ENCODE data around the gene DOCK3.

The DOCK3 gene

DNA sequence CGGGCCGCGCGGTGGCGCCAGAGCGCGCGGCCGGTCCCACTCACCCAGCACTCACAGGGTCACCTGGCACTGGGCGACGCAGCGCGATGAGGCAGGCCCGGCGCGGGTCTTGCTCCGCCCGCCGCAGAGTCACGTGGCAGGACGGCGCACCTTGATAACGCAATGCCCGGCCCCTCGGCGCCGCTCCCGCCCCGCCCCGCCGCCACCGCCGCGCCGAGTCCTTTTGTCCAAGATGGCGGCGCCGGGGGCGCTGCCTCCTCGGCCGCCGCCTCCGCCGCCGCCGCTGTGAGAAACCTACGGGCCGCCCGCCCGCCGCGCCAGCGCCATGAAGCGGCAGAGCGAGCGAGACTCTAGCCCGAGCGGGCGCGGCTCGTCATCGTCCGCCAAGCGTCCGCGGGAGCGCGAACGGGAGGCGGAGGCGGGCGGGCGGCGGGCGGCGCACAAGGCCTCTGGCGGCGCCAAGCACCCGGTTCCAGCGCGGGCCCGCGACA lies 716.4 kb downstream of the DOCK3 start, which contains the start of gene RBM15B:
TSS of gene RBM15B (plus strand) at position 211 of the 491 bp plus-strand sequence. CDS start at position 326, 115 bp downstream.
- TF ChIP-seq OSR1 (CRISPR knock-in tag; IDR thresholded peaks at IDR 0.05), result no peak
- TF ChIP-seq RARB (CRISPR knock-in tag; IDR thresholded peaks at IDR 0.05), result no peak
- TF ChIP-seq ISL1 (CRISPR knock-in tag; IDR thresholded peaks at IDR 0.05), result no peak
- no peak for TF ChIP-seq ZC3H10 (CRISPR knock-in tag; IDR thresholded peaks at IDR 0.05)
- ATAC-seq, result peak; percentile 94

DNA sequence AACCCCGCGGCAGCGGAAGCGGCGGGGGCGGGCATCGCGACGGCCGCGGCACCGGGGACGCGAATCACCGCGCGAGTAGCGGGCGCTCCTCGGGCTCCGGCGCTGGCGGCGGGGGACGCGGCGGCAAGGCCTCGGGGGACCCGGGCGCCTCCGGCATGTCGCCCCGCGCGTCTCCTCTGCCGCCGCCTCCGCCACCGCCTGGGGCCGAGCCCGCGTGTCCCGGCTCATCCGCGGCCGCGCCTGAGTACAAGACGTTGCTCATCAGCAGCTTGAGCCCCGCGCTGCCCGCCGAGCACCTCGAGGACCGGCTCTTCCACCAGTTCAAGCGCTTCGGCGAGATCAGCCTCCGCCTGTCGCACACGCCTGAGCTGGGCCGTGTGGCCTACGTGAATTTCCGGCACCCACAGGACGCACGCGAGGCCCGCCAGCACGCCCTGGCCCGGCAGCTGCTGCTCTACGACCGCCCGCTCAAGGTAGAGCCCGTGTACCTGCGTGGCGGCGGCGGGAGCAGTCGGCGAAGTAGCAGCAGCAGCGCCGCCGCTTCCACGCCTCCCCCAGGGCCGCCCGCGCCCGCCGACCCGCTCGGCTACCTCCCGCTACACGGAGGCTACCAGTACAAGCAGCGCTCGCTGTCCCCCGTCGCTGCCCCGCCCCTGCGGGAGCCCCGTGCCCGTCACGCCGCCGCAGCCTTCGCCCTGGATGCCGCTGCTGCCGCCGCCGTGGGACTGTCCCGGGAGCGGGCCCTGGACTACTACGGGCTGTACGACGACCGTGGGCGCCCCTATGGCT lies 717.0 kb downstream of the DOCK3 start:
- TF ChIP-seq, protein P1, sequence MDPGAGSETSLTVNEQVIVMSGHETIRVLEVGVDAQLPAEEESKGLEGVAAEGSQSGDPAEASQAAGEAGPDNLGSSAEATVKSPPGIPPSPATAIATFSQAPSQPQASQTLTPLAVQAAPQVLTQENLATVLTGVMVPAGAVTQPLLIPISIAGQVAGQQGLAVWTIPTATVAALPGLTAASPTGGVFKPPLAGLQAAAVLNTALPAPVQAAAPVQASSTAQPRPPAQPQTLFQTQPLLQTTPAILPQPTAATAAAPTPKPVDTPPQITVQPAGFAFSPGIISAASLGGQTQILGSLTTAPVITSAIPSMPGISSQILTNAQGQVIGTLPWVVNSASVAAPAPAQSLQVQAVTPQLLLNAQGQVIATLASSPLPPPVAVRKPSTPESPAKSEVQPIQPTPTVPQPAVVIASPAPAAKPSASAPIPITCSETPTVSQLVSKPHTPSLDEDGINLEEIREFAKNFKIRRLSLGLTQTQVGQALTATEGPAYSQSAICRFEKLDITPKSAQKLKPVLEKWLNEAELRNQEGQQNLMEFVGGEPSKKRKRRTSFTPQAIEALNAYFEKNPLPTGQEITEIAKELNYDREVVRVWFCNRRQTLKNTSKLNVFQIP (CRISPR knock-in tag; IDR thresholded peaks at IDR 0.05; ENCODE audit: borderline replicate concordance, low read depth), result no peak
- ATAC-seq, result no peak

DNA sequence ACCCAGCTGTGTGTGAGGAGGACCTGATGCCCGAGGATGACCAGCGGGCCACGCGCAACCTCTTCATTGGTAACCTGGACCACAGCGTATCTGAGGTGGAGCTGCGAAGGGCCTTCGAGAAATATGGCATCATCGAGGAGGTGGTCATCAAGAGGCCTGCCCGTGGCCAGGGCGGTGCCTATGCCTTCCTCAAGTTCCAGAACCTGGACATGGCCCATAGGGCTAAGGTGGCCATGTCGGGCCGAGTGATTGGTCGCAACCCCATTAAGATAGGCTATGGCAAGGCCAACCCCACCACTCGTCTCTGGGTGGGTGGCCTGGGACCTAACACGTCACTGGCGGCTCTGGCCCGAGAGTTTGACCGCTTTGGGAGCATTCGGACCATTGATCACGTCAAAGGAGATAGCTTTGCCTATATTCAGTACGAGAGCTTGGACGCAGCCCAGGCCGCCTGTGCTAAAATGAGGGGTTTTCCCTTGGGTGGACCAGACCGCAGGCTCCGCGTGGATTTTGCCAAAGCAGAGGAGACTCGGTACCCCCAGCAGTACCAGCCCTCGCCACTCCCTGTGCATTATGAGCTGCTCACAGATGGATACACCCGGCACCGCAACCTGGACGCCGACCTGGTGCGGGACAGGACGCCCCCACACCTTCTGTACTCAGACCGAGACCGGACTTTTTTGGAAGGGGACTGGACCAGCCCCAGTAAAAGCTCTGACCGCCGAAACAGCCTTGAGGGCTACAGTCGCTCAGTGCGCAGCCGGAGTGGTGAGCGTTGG lies 717.8 kb downstream of the DOCK3 start:
- ATAC-seq, result no peak
- TF ChIP-seq, protein P2, sequence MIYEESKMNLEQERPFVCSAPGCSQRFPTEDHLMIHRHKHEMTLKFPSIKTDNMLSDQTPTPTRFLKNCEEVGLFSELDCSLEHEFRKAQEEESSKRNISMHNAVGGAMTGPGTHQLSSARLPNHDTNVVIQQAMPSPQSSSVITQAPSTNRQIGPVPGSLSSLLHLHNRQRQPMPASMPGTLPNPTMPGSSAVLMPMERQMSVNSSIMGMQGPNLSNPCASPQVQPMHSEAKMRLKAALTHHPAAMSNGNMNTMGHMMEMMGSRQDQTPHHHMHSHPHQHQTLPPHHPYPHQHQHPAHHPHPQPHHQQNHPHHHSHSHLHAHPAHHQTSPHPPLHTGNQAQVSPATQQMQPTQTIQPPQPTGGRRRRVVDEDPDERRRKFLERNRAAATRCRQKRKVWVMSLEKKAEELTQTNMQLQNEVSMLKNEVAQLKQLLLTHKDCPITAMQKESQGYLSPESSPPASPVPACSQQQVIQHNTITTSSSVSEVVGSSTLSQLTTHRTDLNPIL (CRISPR knock-in tag; IDR thresholded peaks at IDR 0.05; ENCODE audit: low read depth), result no peak
- TF ChIP-seq ZNF565 (CRISPR knock-in tag; conservative IDR thresholded peaks at IDR 0.05; ENCODE audit: low read depth) (no peak), ARNTL (CRISPR knock-in tag; IDR thresholded peaks at IDR 0.05; ENCODE audit: borderline replicate concordance, low read depth) (no peak), ZNF8 (CRISPR knock-in tag; IDR thresholded peaks at IDR 0.05) (no peak), SNAI2 (CRISPR knock-in tag; IDR thresholded peaks at IDR 0.05) (no peak), ISL1 (CRISPR knock-in tag; IDR thresholded peaks at IDR 0.05) (no peak), TOX (CRISPR knock-in tag; IDR thresholded peaks at IDR 0.05; ENCODE audit: borderline replicate concordance) (no peak), CSDC2 (CRISPR knock-in tag; IDR thresholded peaks at IDR 0.05) (no peak), ZFP30 (CRISPR knock-in tag; IDR thresholded peaks at IDR 0.05) (no peak), TCF4 (CRISPR knock-in tag; IDR thresholded peaks at IDR 0.05; ENCODE audit: borderline replicate concordance) (no peak), ZC3H10 (CRISPR knock-in tag; IDR thresholded peaks at IDR 0.05) (no peak), RARB (CRISPR knock-in tag; IDR thresholded peaks at IDR 0.05) (no peak), PPARA (CRISPR knock-in tag; IDR thresholded peaks at IDR 0.05; ENCODE audit: borderline replicate concordance) (no peak), ZFP3 (CRISPR knock-in tag; IDR thresholded peaks at IDR 0.05) (no peak), OSR1 (CRISPR knock-in tag; IDR thresholded peaks at IDR 0.05) (no peak)
- TF ChIP-seq, protein P3, sequence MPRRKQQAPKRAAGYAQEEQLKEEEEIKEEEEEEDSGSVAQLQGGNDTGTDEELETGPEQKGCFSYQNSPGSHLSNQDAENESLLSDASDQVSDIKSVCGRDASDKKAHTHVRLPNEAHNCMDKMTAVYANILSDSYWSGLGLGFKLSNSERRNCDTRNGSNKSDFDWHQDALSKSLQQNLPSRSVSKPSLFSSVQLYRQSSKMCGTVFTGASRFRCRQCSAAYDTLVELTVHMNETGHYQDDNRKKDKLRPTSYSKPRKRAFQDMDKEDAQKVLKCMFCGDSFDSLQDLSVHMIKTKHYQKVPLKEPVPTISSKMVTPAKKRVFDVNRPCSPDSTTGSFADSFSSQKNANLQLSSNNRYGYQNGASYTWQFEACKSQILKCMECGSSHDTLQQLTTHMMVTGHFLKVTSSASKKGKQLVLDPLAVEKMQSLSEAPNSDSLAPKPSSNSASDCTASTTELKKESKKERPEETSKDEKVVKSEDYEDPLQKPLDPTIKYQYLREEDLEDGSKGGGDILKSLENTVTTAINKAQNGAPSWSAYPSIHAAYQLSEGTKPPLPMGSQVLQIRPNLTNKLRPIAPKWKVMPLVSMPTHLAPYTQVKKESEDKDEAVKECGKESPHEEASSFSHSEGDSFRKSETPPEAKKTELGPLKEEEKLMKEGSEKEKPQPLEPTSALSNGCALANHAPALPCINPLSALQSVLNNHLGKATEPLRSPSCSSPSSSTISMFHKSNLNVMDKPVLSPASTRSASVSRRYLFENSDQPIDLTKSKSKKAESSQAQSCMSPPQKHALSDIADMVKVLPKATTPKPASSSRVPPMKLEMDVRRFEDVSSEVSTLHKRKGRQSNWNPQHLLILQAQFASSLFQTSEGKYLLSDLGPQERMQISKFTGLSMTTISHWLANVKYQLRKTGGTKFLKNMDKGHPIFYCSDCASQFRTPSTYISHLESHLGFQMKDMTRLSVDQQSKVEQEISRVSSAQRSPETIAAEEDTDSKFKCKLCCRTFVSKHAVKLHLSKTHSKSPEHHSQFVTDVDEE (CRISPR knock-in tag; IDR thresholded peaks at IDR 0.05), result no peak
- TF ChIP-seq, protein P4, sequence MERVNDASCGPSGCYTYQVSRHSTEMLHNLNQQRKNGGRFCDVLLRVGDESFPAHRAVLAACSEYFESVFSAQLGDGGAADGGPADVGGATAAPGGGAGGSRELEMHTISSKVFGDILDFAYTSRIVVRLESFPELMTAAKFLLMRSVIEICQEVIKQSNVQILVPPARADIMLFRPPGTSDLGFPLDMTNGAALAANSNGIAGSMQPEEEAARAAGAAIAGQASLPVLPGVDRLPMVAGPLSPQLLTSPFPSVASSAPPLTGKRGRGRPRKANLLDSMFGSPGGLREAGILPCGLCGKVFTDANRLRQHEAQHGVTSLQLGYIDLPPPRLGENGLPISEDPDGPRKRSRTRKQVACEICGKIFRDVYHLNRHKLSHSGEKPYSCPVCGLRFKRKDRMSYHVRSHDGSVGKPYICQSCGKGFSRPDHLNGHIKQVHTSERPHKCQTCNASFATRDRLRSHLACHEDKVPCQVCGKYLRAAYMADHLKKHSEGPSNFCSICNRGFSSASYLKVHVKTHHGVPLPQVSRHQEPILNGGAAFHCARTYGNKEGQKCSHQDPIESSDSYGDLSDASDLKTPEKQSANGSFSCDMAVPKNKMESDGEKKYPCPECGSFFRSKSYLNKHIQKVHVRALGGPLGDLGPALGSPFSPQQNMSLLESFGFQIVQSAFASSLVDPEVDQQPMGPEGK (CRISPR knock-in tag; IDR thresholded peaks at IDR 0.05; ENCODE audit: borderline replicate concordance), result no peak

DNA sequence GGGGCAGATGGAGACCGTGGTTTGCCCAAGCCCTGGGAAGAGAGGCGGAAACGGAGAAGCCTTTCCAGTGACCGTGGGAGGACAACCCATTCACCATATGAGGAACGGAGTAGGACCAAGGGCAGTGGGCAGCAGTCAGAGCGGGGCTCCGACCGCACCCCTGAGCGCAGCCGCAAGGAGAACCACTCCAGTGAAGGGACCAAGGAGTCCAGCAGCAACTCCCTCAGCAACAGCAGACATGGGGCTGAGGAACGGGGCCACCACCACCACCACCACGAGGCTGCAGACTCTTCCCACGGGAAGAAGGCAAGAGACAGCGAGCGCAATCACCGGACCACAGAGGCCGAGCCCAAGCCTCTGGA lies 718.4 kb downstream of the DOCK3 start:
- no peak for ATAC-seq
- TF ChIP-seq TOX (CRISPR knock-in tag; IDR thresholded peaks at IDR 0.05; ENCODE audit: borderline replicate concordance) (no peak), OSR1 (CRISPR knock-in tag; IDR thresholded peaks at IDR 0.05) (no peak), ESRRG (CRISPR knock-in tag; IDR thresholded peaks at IDR 0.05) (no peak), ZC3H10 (CRISPR knock-in tag; IDR thresholded peaks at IDR 0.05) (no peak), CSDC2 (CRISPR knock-in tag; IDR thresholded peaks at IDR 0.05) (no peak), PPARA (CRISPR knock-in tag; IDR thresholded peaks at IDR 0.05; ENCODE audit: borderline replicate concordance) (no peak), ZFP30 (CRISPR knock-in tag; IDR thresholded peaks at IDR 0.05) (no peak), RARB (CRISPR knock-in tag; IDR thresholded peaks at IDR 0.05) (no peak), ZNF8 (CRISPR knock-in tag; IDR thresholded peaks at IDR 0.05) (no peak)
- TF ChIP-seq, protein P2 (CRISPR knock-in tag; IDR thresholded peaks at IDR 0.05; ENCODE audit: low read depth), result no peak
- TF ChIP-seq, protein P1 (CRISPR knock-in tag; IDR thresholded peaks at IDR 0.05; ENCODE audit: borderline replicate concordance, low read depth), result no peak
